Epithelial cell of prostate (primary cell): ENCODE results near the gene PDP2.
A peak's percentile ranks its signal among the peaks of the same experiment; 100 is the strongest.
"Not testable (repeated sequence)": the region's sequence is repeated elsewhere in the genome, so short reads cannot be mapped to it uniquely, and the experiment has no call there.

Source experiments
- DNase-seq: peaks from one replicate; pipeline ENCODE4 v3.0.0-alpha.2; 2011; ENCODE audit warnings: low read depth, low spot score
- H3K27ac ChIP-seq: fragments of 450-650 bp; 2 replicates; pipeline ENCODE4 v1.5.1; 2017; ENCODE audit warnings: mild to moderate bottlenecking

Gene PDP2

DNA sequence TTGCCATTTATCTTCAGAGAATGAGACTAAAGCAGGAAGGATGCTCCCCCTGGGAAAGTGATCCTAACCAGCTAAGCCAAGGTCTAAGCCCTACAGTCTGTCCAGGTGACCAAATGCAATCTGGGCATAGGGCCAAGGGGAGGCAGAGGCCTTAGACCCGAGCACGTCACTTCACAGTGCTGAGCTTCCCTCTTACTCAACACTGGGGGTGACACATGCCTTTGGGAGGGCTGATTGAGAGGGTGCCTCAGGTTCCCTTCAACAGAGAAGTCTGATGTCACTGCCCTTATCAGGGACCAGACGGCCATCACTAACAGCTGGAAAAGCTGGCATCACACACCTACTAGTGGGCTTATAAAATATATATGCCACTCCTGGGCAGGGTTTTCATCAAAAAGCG lies 49.9 kb downstream of the PDP2 start:
- peak overlapping the region; percentile 54 for H3K27ac ChIP-seq
- no peak for DNase-seq

DNA sequence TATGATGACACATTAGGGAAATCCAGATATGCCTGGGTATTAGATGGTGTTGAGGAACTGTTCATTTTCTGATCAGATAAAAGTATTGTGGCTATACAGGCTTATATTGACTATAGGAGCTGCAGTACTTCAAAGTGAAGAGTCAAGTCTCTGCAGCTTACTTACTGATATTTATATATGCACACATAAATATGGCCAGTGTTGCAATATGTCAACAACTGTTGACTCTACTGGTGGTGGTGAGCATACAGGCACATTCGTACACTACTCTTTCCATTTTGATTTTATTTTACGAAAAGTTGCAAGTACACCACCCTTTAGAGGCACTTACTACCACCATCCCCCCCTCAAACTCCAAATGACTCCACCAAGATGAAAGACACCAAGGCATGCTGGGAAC lies 51.4 kb downstream of the PDP2 start:
- H3K27ac ChIP-seq: no peak overlapping the region
- DNase-seq: no peak

DNA sequence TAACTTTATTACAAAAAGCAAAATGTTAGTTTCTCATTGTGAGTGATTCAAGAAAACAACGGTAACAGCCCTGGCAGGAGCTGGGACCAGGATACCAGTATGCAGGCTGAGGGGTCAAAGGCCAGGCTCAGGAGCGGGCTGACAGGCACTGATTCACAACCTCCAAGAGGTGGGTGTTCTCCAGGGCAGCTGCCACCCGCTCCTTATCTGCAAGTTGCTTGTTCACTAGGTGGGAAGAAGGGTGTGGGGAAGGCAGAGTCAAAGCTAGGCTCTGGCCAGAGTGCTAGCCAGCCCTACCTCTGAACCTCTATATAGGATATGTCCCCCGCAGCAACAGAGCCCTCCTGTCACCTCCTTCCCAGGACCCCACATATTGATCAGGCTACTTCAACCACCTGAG lies 51.8 kb downstream of the PDP2 start:
- no peak for DNase-seq
- H3K27ac ChIP-seq: no peak overlapping the region

DNA sequence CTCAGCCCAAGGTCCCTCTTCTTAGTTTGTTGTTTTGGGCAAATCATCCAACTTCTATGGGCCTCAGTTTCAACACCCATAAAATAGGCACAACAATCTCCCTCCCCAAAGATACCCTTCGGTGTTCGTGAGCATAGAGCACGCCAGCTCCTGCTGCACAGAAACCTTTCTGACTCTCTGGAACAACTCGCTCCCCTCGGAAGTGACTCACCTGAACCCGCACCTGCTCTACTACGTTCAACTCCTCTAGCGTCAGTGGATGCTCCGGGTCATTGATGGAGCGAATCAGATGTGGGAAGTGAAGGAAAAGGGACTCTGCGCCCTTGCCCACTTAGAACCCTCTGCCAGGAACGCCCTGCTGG lies 53.4 kb downstream of the PDP2 start:
- H3K27ac ChIP-seq: peak overlapping the region; percentile 94
- no peak for DNase-seq

DNA sequence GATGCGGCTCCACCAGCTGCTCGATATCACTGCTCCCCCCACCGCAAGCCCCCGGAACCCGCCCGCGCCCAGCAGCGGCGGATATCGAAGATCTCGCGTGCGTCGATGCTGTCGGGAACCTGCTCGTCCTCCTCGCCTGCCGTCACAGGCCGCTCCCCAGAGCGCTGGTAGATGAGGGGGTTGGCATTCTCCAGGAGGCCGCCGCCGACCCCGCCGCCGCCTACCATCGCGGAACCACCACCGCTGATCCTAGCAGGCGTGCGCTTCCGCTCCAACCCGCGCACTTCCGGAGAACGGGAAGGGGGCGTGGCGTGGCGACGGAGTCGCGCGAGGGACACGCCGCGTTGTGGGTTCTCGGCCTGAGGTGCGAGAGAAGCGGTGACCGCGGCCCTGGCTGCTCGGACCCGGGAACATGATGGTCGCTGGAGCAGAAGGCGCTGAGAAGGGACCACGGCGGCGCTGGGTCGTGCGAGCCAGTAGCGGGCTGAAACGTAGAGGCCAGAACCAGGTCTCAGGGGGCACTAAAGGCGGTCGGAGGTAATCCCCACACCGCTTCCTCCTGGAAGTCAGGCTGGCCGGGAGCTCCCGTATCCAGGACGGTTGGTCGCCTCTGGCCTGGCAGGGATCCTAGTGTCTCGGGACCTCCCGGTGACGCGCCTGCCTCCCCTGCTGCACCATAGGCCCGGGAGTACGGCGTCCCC lies 54.0 kb downstream of the PDP2 start, which contains the start of gene CIAO2B:
TSS of gene CIAO2B (minus strand) at position 265 of the 701 bp plus-strand sequence. CDS start at position 227, 38 bp downstream.
- DNase-seq: peak; percentile 22
- peak within 1 kb of the TSS; percentile 94 for H3K27ac ChIP-seq

DNA sequence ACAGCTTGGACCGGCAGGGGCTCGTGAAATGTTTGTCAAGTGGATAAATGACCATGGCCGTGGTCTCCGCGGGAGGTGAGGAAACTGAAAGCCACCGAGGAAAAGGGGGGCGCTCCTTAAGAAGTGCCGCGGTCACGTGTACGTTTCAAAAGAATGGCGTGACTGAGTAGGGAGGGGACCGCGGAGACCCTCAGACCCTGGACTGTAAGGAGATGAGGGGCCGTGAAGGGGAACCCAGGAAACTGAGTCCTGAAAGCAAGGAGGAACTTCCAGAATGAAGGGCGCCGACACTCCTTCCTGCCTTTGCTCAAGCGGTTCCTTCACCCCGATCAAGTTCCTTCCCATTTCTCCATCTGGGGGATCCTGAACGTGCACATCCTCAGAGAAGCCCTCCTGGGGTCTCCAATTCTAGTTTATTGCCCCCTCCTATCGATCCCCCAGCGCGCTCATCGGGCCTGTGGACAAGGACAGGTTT lies 54.6 kb downstream of the PDP2 start:
- DNase-seq: not testable (repeated sequence)
- H3K27ac ChIP-seq: peak overlapping the region; percentile 94

DNA sequence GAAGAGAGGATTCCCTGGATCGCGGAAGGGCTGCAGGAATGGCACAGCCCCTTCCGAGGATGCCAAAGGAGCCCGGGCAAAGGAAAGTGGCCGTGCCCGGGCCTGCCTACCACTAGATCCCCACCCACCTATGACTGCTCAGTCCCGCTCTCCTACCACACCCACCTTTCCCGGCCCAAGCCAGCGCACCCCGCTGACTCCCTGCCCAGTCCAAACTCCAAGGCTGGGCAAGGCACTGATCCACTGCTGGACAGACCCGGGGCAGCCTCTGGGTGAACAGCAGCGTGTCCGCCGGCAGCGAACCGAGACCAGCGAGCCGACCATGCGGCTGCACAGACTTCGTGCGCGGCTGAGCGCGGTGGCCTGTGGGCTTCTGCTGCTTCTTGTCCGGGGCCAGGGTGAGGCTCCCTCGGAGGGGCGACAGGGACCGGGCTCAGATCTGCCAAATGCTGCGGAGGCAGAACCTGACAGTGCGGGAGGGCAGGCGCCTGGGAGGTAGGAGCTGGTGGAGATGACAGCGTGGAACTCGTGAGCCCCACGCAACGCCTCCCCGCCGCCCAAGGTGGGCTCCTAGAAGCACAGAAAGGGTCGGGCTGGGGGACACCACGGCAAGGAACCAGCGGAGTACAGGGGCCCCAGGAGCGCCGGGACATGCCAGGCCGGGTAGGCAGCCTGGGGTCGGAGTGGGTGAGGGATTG lies 55.1 kb downstream of the PDP2 start, which contains the start of gene CES2:
TSS of gene CES2 (plus strand) at position 203 of the 698 bp plus-strand sequence. CDS start at position 323, 120 bp downstream.
- DNase-seq: peak; percentile 29
- peak within 1 kb of the TSS; percentile 94 for H3K27ac ChIP-seq

DNA sequence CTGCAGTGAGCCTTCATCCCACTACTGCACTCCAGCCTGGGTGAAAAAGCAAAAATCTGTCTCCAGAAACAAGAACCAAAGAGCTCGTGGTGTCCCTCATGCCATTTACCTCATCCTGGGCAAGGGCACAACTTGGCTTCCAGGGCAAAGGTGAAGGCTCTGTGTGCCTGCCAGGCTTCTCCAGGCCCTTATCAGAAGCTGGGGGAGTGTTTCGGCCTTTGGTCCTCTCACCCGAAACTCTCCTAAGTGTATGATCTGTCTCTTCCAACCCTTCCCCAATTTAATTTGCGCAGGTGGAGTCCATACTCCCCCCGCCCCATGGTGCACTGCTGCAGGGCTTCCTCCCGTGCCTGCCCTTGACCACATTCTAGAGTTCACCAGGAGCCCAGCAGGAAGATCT lies 56.1 kb downstream of the PDP2 start:
- peak overlapping the region; percentile 94 for H3K27ac ChIP-seq
- no peak for DNase-seq

DNA sequence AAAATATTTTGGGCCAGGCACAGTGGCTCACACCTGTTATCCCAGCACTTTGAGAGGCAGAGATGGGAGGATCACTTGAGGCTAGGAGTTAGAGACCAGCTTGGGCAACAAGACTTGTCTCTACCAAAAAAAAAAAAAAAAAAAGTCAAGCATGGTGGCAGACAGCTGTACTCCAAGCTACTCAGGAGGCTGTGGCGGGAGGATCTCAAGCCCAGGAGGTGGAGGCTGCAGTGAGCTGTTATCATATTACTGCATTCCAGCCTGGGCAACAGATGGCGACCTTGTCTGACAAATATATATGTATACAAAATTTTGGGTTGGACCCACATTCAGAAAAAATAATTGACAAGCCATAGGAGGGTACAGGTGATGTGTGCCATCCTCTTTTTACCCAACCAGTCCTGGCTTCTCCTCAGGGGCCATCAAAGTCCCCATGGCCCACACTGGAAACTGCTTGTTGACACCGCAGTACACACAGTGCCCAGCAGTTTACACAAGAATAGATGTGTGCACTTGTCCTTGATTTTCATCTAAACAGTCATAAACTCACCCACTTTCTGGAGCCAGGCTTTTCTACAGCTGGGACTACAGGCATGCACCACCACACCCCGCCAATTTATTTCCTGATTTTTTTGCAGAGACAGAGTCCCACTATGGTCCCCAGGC lies 56.7 kb downstream of the PDP2 start:
- no peak overlapping the region for H3K27ac ChIP-seq
- no peak for DNase-seq

DNA sequence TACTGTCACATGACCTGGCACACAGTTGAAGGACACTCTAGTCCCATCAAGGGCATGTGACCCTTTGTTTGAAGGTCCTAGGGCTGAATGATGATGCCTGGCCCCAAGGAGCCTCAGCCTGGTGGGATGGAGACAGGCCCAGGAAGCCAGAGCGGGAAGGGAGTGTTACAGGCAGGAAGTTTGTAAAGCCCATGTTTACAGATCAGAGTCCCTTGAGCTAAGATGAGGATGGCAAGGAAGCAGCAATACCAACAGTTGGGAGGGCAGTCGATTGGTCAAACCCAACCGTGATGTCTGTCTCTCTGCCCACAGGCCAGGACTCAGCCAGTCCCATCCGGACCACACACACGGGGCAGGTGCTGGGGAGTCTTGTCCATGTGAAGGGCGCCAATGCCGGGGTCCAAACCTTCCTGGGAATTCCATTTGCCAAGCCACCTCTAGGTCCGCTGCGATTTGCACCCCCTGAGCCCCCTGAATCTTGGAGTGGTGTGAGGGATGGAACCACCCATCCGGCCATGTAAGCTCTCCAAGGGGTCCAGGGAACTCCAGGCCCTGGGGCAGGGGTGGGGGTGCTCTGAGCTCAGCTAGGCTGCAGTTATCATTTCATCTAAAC lies 57.5 kb downstream of the PDP2 start:
- DNase-seq: no peak
- H3K27ac ChIP-seq: no peak overlapping the region

DNA sequence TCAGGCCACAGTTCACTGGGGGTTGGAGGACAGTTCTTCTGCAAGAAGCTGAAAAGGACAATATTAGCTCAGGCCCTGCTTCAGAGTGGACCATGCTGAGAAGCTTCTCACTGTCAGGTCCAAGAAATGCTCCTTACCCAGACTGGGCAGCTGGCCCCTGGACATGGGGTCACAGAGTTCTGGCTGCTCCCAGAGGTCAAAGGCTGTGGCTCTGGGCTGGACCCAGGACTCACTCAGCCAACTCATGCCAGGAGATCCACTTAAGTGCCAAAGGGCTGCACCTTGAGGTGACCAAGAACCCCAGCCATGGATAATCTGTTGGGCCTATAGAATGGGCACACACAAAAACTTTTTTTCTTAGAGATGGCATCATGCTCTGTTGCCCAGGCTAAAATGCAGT lies 59.1 kb downstream of the PDP2 start:
- H3K27ac ChIP-seq: no peak overlapping the region
- DNase-seq: no peak

DNA sequence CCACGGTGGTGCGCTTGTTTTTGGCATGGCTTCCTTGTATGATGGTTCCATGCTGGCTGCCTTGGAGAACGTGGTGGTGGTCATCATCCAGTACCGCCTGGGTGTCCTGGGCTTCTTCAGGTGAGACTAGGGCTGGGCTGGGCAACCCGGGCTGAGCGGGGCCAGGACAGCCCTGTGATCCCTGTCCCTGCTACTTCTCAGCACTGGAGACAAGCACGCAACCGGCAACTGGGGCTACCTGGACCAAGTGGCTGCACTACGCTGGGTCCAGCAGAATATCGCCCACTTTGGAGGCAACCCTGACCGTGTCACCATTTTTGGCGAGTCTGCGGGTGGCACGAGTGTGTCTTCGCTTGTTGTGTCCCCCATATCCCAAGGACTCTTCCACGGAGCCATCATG lies 59.9 kb downstream of the PDP2 start:
- DNase-seq: no peak
- no peak overlapping the region for H3K27ac ChIP-seq
